HCT116 (cell line): ENCODE results near the gene ATG16L1. TPM values are rescaled to one million over a fixed set of nuclear protein-coding genes. Genes with fewer than 3 reads are reported as not detected.

Experiments used
- ATAC-seq: fragments of 200-7000 bp; cut with Tn5 transposase; 2 replicates; pipeline ENCODE4 v1.9.1; 2020; ENCODE audit warnings: mild to moderate bottlenecking, moderate library complexity
- BruUV-seq: library from RNA; stranded (reverse); fragments of 400-500 nt; replicated peaks from 2 replicates; lab custom pipeline; 2021; lab: Mats Ljungman, UMichigan
- CTCF ChIA-PET: fragments of 300-600 bp; sonication (Branson Sonifier 250); formaldehyde crosslinking; loops from one replicate; lab custom pipeline; 2021; ENCODE audit warnings: antibody characterized with exemption; lab: Charles Lee
- POLR2A ChIA-PET: fragments of 300-600, 350-600 bp; sonication (Branson Sonifier 250); formaldehyde crosslinking; loops from one replicate; lab custom pipeline; 2021; ENCODE audit warnings: antibody characterized with exemption; lab: Charles Lee
- RAD21 ChIA-PET, 2 experiments: fragments of 300-600 bp; sonication (Branson Sonifier 250); formaldehyde crosslinking; loops; one replicate each; lab custom pipeline; 2023; ENCODE audit warnings: low total read pairs in 2 of 2; ENCODE audit not compliant: uncharacterized antibody in 2 of 2, unreplicated experiment in 2 of 2, low non-redundant PET in 1 of 2; lab: Charles Lee
- DNase-seq: peaks from one replicate; pipeline ENCODE4 v3.0.0-alpha.2; 2010; ENCODE audit warnings: low read depth, low spot score
- H2AFZ ChIP-seq: fragments of 200-600 bp; shearing (Covaris generic), sonication (generic); 2 replicates; pipeline ENCODE4 v1.6.1; 2017; ENCODE audit warnings: low read depth, mixed run types, mixed read lengths, antibody characterized with exemption, low read length; ENCODE audit not compliant: poor library complexity, severe bottlenecking
- H3K27ac ChIP-seq: 2 replicates; pipeline ENCODE4 v1.5.1; 2012; ENCODE audit warnings: low read depth, low read length
- H3K27me3 ChIP-seq: fragments of 200-600 bp; sonication (generic); 2 replicates; pipeline ENCODE4 v1.6.1; 2016; ENCODE audit warnings: mixed run types, low read length, mixed read lengths; ENCODE audit not compliant: insufficient read depth
- H3K36me3 ChIP-seq, 2 experiments: fragments of 200-500 bp in 1 of 2; fragments of 200-600 bp in 1 of 2; sonication (Bioruptor generic) in 1 of 2; sonication (generic) in 1 of 2; 2 replicates each; pipeline versions ENCODE4 v1.5.1 to v1.6.1; 2014 to 2016; ENCODE audit warnings: low read length in 2 of 2, inconsistent platforms in 1 of 2, mixed read lengths in 1 of 2, mixed run types in 1 of 2; ENCODE audit not compliant: insufficient read depth in 2 of 2, control insufficient read depth in 1 of 2
- H3K4me1 ChIP-seq, 2 experiments: fragments of 200-600 bp in 1 of 2; sonication (generic) in 1 of 2; 2 replicates each; pipeline versions ENCODE4 v1.5.1 to v1.6.1; 2012 to 2017; ENCODE audit warnings: low read length in 2 of 2, inconsistent platforms in 1 of 2, mild to moderate bottlenecking in 1 of 2, mixed read lengths in 1 of 2, mixed run types in 1 of 2, moderate library complexity in 1 of 2; ENCODE audit not compliant: insufficient read depth in 2 of 2, control insufficient read depth in 1 of 2
- H3K4me2 ChIP-seq: fragments of 200-600 bp; sonication (generic); 2 replicates; pipeline ENCODE4 v1.6.1; 2017; ENCODE audit warnings: mixed run types, low read length, mixed read lengths
- H3K4me3 ChIP-seq, 2 experiments: fragments of 200-600 bp in 1 of 2; sonication (generic) in 1 of 2; replicated peaks in 1 of 2; 2 replicates each; pipeline ENCODE4 v1.5.1; 2011 to 2016; ENCODE audit warnings: low read length in 2 of 2, control low read depth in 1 of 2, low read depth in 1 of 2, mild to moderate bottlenecking in 1 of 2, mixed read lengths in 1 of 2, mixed run types in 1 of 2
- H3K79me2 ChIP-seq: fragments of 200-600 bp; sonication (generic); 2 replicates; pipeline ENCODE4 v1.6.1; 2017; ENCODE audit warnings: mild to moderate bottlenecking, mixed run types, low read length, moderate library complexity, mixed read lengths; ENCODE audit not compliant: insufficient read depth
- H3K9ac ChIP-seq: fragments of 200-600 bp; sonication (generic); 2 replicates; pipeline ENCODE4 v1.6.1; 2016; ENCODE audit warnings: low read length, mixed read lengths
- H3K9me2 ChIP-seq: fragments of 200-600 bp; sonication (generic), shearing (Covaris generic); 2 replicates; pipeline ENCODE4 v1.6.1; 2017; ENCODE audit warnings: mixed run types, mild to moderate bottlenecking, moderate library complexity; ENCODE audit not compliant: insufficient read depth
- H3K9me3 ChIP-seq, 2 experiments: fragments of 200-500 bp in 1 of 2; fragments of 200-600 bp in 1 of 2; sonication (Bioruptor generic) in 1 of 2; sonication (generic) in 1 of 2; 2 replicates each; pipeline ENCODE4 v1.6.1; 2014 to 2017; ENCODE audit warnings: low read length in 2 of 2, mixed read lengths in 2 of 2, inconsistent platforms in 1 of 2, low read depth in 1 of 2, mild to moderate bottlenecking in 1 of 2, mixed run types in 1 of 2, moderate library complexity in 1 of 2; ENCODE audit not compliant: control insufficient read depth in 1 of 2, insufficient read depth in 1 of 2
- H4K20me1 ChIP-seq: fragments of 200-600 bp; sonication (generic), shearing (Covaris generic); 2 replicates; pipeline ENCODE4 v1.6.1; 2017; ENCODE audit warnings: mixed run types, mild to moderate bottlenecking, moderate library complexity; ENCODE audit not compliant: insufficient read depth
- CBX3 ChIP-seq: IDR thresholded peaks from 2 replicates; pipeline ENCODE4 v1.6.1; 2012; ENCODE audit warnings: low read depth
- EGR1 ChIP-seq: IDR thresholded peaks from 2 replicates; pipeline ENCODE4 v1.6.1; 2012; ENCODE audit warnings: low read depth
- EZH2 ChIP-seq: fragments of 200-600 bp; sonication (generic); IDR thresholded peaks from 2 replicates; pipeline ENCODE4 v1.6.1; 2017; ENCODE audit warnings: antibody characterized with exemption, mixed run types
- EZH2phosphoT487 ChIP-seq: fragments of 200-600 bp; IDR thresholded peaks from 2 replicates; pipeline ENCODE4 v1.6.1; 2018; ENCODE audit warnings: antibody characterized with exemption, borderline replicate concordance
- FOSL1 ChIP-seq: IDR thresholded peaks from 2 replicates; pipeline ENCODE4 v1.6.1; 2012; ENCODE audit warnings: low read depth
- JUND ChIP-seq: IDR thresholded peaks from 2 replicates; pipeline ENCODE4 v1.6.1; 2012
- POLR2AphosphoS5 ChIP-seq: IDR thresholded peaks from 2 replicates; pipeline ENCODE4 v1.6.1; 2011; ENCODE audit warnings: mild to moderate bottlenecking, low read depth, low read length, moderate library complexity
- RAD21 ChIP-seq: IDR thresholded peaks from 2 replicates; pipeline ENCODE4 v1.6.1; 2012; ENCODE audit warnings: low read depth, mild to moderate bottlenecking
- SIN3A ChIP-seq: IDR thresholded peaks from 2 replicates; pipeline ENCODE4 v1.6.1; 2012; ENCODE audit warnings: low read depth
- SP1 ChIP-seq: IDR thresholded peaks from 2 replicates; pipeline ENCODE4 v1.6.1; 2012; ENCODE audit warnings: low read depth
- SRF ChIP-seq: IDR thresholded peaks from 2 replicates; pipeline ENCODE4 v1.6.1; 2012; ENCODE audit warnings: low read depth
- TCF7L2 ChIP-seq: IDR thresholded peaks from 2 replicates; pipeline ENCODE4 v1.7.0; 2011; ENCODE audit warnings: borderline replicate concordance, inconsistent platforms; ENCODE audit not compliant: insufficient read depth, insufficient read length; ENCODE audit errors: extremely low read depth
- ZNF274 ChIP-seq: fragments of 200-500 bp; sonication (Bioruptor generic); IDR thresholded peaks from 2 replicates; pipeline ENCODE4 v1.6.1; 2014; ENCODE audit warnings: mild to moderate bottlenecking, low read depth, low read length, inconsistent platforms
- intact Hi-C: fragments of 100-400 bp; cut with micrococcal nuclease; formaldehyde crosslinking; loops from 2 replicates; pipeline ENCODE4 v1.10.0; 2022
- total RNA-seq: library from RNA; stranded (reverse); gene quantifications from one replicate; pipeline ENCODE4 v1.2.1, GENCODE V29; 2021; ENCODE audit not compliant: unreplicated experiment
- TF ChIP-seq, protein P1 (sequence below): IDR thresholded peaks from 2 replicates; pipeline ENCODE4 v1.6.1; 2012
- TF ChIP-seq, protein P2 (sequence below), 3 experiments: fragments of 200-600 bp in 1 of 3; sonication (generic) in 1 of 3; IDR thresholded peaks in 2 of 3; conservative IDR thresholded peaks in 1 of 3; 2 replicates each; pipeline ENCODE4 v1.5.1; 2012 to 2017; ENCODE audit warnings: low read depth in 2 of 3, low read length in 2 of 3, antibody characterized with exemption in 1 of 3, borderline replicate concordance in 1 of 3, control low read depth in 1 of 3, mild to moderate bottlenecking in 1 of 3, mixed read lengths in 1 of 3, mixed run types in 1 of 3, moderate library complexity in 1 of 3; ENCODE audit not compliant: insufficient read depth in 1 of 3
- TF ChIP-seq, protein P3 (sequence below): IDR thresholded peaks from 2 replicates; pipeline ENCODE4 v1.6.1; 2011; ENCODE audit warnings: mild to moderate bottlenecking, low read length, moderate library complexity; ENCODE audit not compliant: insufficient replicate concordance; ENCODE audit errors: extremely low read depth
- TF ChIP-seq, protein P4 (sequence below): IDR thresholded peaks from 2 replicates; pipeline ENCODE4 v1.6.1; 2012

Gene ATG16L1
- total RNA-seq, 1 experiment from 2014 or later, result 43.4 TPM

DNA sequence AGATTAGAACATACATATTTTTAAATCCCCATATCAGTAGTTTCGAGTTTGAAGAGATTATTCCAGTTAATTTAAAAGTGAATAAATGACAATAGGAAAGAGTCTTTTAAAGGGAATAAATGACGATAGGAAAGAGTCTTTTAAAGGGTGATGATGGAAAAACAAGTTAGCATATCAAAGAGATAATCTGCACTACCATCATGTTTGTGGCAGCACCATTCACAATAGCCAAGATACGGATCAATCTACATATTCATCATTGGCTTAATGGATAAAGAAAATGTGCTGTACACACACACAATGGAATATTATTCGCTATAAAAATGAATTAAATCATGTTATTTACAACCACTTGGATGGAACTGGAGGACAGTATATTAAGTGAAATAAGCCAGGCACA lies 15.0 kb downstream of the ATG16L1 start:
- no peak for ATAC-seq
- POLR2A ChIA-PET, result no interaction called here
- Histone ChIP-seq H4K20me1 (no peaks in the 10 kb centered on the region), H3K27ac (no peak overlapping the region), H3K9me3 (no peaks in the 10 kb centered on the region), H3K36me3 (peaks cover 61 to 74% of the 10 kb centered on the region in 2 experiments), H2AFZ (no peak overlapping the region), H3K9ac (no peak overlapping the region), H3K79me2 (peaks cover 36% of the 10 kb centered on the region), H3K4me3 (no peak overlapping the region), H3K4me2 (no peak overlapping the region), H3K9me2 (no peaks in the 10 kb centered on the region), H3K4me1 (no peaks in the 10 kb centered on the region), H3K27me3 (no peaks in the 10 kb centered on the region)
- TF ChIP-seq CBX3 (no peak), EGR1 (no peak), SIN3A (no peak), RAD21 (no peak), EZH2 (no peak), ZNF274 (no peak), FOSL1 (no peak), SP1 (no peak), TCF7L2 (no peak), POLR2AphosphoS5 (no peak), JUND (no peak), EZH2phosphoT487 (no peak), SRF (no peak)
- TF ChIP-seq, protein P1, sequence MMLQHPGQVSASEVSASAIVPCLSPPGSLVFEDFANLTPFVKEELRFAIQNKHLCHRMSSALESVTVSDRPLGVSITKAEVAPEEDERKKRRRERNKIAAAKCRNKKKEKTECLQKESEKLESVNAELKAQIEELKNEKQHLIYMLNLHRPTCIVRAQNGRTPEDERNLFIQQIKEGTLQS, result no peak
- TF ChIP-seq, protein P2, sequence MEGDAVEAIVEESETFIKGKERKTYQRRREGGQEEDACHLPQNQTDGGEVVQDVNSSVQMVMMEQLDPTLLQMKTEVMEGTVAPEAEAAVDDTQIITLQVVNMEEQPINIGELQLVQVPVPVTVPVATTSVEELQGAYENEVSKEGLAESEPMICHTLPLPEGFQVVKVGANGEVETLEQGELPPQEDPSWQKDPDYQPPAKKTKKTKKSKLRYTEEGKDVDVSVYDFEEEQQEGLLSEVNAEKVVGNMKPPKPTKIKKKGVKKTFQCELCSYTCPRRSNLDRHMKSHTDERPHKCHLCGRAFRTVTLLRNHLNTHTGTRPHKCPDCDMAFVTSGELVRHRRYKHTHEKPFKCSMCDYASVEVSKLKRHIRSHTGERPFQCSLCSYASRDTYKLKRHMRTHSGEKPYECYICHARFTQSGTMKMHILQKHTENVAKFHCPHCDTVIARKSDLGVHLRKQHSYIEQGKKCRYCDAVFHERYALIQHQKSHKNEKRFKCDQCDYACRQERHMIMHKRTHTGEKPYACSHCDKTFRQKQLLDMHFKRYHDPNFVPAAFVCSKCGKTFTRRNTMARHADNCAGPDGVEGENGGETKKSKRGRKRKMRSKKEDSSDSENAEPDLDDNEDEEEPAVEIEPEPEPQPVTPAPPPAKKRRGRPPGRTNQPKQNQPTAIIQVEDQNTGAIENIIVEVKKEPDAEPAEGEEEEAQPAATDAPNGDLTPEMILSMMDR (IDR thresholded peaks at IDR 0.05 in 2 of 3, conservative IDR thresholded peaks at IDR 0.05 in 1 of 3; ENCODE audit: borderline replicate concordance in 1 of 3, insufficient read depth in 1 of 3, low read depth in 2 of 3, low read length in 2 of 3), result no peak
- TF ChIP-seq, protein P3, sequence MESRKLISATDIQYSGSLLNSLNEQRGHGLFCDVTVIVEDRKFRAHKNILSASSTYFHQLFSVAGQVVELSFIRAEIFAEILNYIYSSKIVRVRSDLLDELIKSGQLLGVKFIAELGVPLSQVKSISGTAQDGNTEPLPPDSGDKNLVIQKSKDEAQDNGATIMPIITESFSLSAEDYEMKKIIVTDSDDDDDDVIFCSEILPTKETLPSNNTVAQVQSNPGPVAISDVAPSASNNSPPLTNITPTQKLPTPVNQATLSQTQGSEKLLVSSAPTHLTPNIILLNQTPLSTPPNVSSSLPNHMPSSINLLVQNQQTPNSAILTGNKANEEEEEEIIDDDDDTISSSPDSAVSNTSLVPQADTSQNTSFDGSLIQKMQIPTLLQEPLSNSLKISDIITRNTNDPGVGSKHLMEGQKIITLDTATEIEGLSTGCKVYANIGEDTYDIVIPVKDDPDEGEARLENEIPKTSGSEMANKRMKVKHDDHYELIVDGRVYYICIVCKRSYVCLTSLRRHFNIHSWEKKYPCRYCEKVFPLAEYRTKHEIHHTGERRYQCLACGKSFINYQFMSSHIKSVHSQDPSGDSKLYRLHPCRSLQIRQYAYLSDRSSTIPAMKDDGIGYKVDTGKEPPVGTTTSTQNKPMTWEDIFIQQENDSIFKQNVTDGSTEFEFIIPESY, result no peak
- TF ChIP-seq, protein P4, sequence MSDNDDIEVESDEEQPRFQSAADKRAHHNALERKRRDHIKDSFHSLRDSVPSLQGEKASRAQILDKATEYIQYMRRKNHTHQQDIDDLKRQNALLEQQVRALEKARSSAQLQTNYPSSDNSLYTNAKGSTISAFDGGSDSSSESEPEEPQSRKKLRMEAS, result no peak
- intact Hi-C loops, result no loop called here
- RAD21 ChIA-PET, result no interaction called here
- CTCF ChIA-PET, result no interaction called here
- no peak for DNase-seq
- BruUV-seq, result no TSS peak
